Measurements from ENCODE around the gene CDC42BPB. TPM values are rescaled to one million over a fixed set of nuclear protein-coding genes. Genes with fewer than 3 reads are reported as not detected.

The CDC42BPB gene
- total and polyA plus RNA-seq, 2 of the 13 experiments (the other 11 are each of a cell fraction or from before 2014, with no cell fraction given): 19.7 to 32.3 TPM

GRCh38 chr14:102922490-102923200 lies 134.7 kb downstream of the CDC42BPB start, which contains the start of gene AMN (continued):
- TF ChIP-seq, protein P1, sequence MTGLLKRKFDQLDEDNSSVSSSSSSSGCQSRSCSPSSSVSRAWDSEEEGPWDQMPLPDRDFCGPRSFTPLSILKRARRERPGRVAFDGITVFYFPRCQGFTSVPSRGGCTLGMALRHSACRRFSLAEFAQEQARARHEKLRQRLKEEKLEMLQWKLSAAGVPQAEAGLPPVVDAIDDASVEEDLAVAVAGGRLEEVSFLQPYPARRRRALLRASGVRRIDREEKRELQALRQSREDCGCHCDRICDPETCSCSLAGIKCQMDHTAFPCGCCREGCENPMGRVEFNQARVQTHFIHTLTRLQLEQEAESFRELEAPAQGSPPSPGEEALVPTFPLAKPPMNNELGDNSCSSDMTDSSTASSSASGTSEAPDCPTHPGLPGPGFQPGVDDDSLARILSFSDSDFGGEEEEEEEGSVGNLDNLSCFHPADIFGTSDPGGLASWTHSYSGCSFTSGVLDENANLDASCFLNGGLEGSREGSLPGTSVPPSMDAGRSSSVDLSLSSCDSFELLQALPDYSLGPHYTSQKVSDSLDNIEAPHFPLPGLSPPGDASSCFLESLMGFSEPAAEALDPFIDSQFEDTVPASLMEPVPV (CRISPR knock-in tag; IDR thresholded peaks at IDR 0.05): no peak
- 0 out of 2 replicates have a peak, but pooled peaks have one; percentile 42 for TF ChIP-seq NAIF1 (CRISPR knock-in tag; IDR thresholded peaks at IDR 0.05; ENCODE audit: borderline replicate concordance)
- no peak; the same call in 1 of the 2 replicates for TF ChIP-seq ZNF816 (CRISPR knock-in tag; IDR thresholded peaks at IDR 0.05; ENCODE audit: borderline replicate concordance)
- no peak for TF ChIP-seq PHB2 (IDR thresholded peaks at IDR 0.05; ENCODE audit: partially characterized antibody)
- no peak for TF ChIP-seq MYPOP (CRISPR knock-in tag; IDR thresholded peaks at IDR 0.05)
- peak; percentile 79 for TF ChIP-seq ZBTB7B (CRISPR knock-in tag; IDR thresholded peaks at IDR 0.05)
- TF ChIP-seq JUN (CRISPR knock-in tag; IDR thresholded peaks at IDR 0.05): no peak
- no peak for TF ChIP-seq ZNF343 (CRISPR knock-in tag; IDR thresholded peaks at IDR 0.05)
- TF ChIP-seq, protein P2, sequence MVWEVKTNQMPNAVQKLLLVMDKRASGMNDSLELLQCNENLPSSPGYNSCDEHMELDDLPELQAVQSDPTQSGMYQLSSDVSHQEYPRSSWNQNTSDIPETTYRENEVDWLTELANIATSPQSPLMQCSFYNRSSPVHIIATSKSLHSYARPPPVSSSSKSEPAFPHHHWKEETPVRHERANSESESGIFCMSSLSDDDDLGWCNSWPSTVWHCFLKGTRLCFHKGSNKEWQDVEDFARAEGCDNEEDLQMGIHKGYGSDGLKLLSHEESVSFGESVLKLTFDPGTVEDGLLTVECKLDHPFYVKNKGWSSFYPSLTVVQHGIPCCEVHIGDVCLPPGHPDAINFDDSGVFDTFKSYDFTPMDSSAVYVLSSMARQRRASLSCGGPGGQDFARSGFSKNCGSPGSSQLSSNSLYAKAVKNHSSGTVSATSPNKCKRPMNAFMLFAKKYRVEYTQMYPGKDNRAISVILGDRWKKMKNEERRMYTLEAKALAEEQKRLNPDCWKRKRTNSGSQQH (CRISPR knock-in tag; IDR thresholded peaks at IDR 0.05; ENCODE audit: low read depth): peak; percentile 30; the same call in 1 of the 2 replicates
- peak; percentile 72; the same call in 1 of the 2 replicates for TF ChIP-seq ZNF350 (CRISPR knock-in tag; IDR thresholded peaks at IDR 0.05; ENCODE audit: borderline replicate concordance, low read depth)
- TF ChIP-seq ZNF563 (CRISPR knock-in tag; IDR thresholded peaks at IDR 0.05): peak; percentile 54; the same call in 1 of the 2 replicates
- no peak; the same call in 1 of the 2 replicates for TF ChIP-seq STAG1 (CRISPR knock-in tag; IDR thresholded peaks at IDR 0.05)
- TF ChIP-seq ZNF576 (CRISPR knock-in tag; IDR thresholded peaks at IDR 0.05): no peak
- no peak; the same call in 1 of the 2 replicates for TF ChIP-seq ZNF766 (CRISPR knock-in tag; IDR thresholded peaks at IDR 0.05; ENCODE audit: borderline replicate concordance)
- peak; percentile 66 for TF ChIP-seq TFDP2 (CRISPR knock-in tag; IDR thresholded peaks at IDR 0.05)
- peak; percentile 83; the same call in 1 of the 2 replicates for TF ChIP-seq ZNF580 (CRISPR knock-in tag; IDR thresholded peaks at IDR 0.05; ENCODE audit: borderline replicate concordance, low read depth)
- TF ChIP-seq EEA1 (CRISPR knock-in tag; IDR thresholded peaks at IDR 0.05; ENCODE audit: borderline replicate concordance): no peak; the same call in 1 of the 2 replicates
- no peak for TF ChIP-seq SMARCC2 (IDR thresholded peaks at IDR 0.05)
- TF ChIP-seq MAF1 (CRISPR knock-in tag; IDR thresholded peaks at IDR 0.05; ENCODE audit: borderline replicate concordance): peak; percentile 72; the same call in 1 of the 2 replicates
- TF ChIP-seq TSC22D2 (CRISPR knock-in tag; IDR thresholded peaks at IDR 0.05; ENCODE audit: borderline replicate concordance): peak; percentile 80; the same call in 1 of the 2 replicates
- TF ChIP-seq DMAP1 (CRISPR knock-in tag; IDR thresholded peaks at IDR 0.05): peak; percentile 96
- TF ChIP-seq NFIB (CRISPR knock-in tag; IDR thresholded peaks at IDR 0.05; ENCODE audit: borderline replicate concordance): no peak
- no peak for TF ChIP-seq CC2D1A (CRISPR knock-in tag; IDR thresholded peaks at IDR 0.05)
- TF ChIP-seq ZSCAN21 (CRISPR knock-in tag; IDR thresholded peaks at IDR 0.05; ENCODE audit: borderline replicate concordance): 0 out of 2 replicates have a peak, but pooled peaks have one; percentile 57
